Esophagus muscularis mucosa (tissue), 4 donors: ENCODE results near the gene RAD18. TPM values are rescaled to one million over a fixed set of nuclear protein-coding genes. Genes with fewer than 3 reads are reported as not detected.

Experiments
- DNase-seq: peaks from one replicate; pipeline ENCODE4 v3.0.0-alpha.2; 2017; ENCODE audit errors: extremely low spot score
- H3K27ac ChIP-seq, 4 donors: fragments of 200-600 bp; sonication (generic); replicated peaks in 1 of 4; 1 replicate in 3 of 4; 2 replicates in 1 of 4; pipeline ENCODE4 v1.5.1; 2016 to 2019; ENCODE audit warnings: mild to moderate bottlenecking in 1 of 4
- H3K27me3 ChIP-seq, 4 donors: fragments of 200-600 bp; sonication (generic); one replicate each; pipeline versions ENCODE4 v1.5.1 to v1.6.0; 2016 to 2019
- H3K36me3 ChIP-seq, 4 donors: fragments of 200-600 bp; sonication (generic); one replicate each; pipeline ENCODE4 v1.5.1; 2016 to 2019
- H3K4me1 ChIP-seq, 4 donors: fragments of 200-600 bp; sonication (generic); one replicate each; pipeline ENCODE4 v1.5.1; 2016 to 2019
- H3K4me3 ChIP-seq, 4 donors: fragments of 200-600 bp; sonication (generic); 1 replicate in 2 of 4; 2 replicates in 2 of 4; pipeline ENCODE4 v1.5.1; 2016 to 2019; ENCODE audit warnings: mild to moderate bottlenecking in 4 of 4, moderate library complexity in 1 of 4
- H3K9me3 ChIP-seq, 4 donors: fragments of 200-600 bp; sonication (generic); 1 replicate in 3 of 4; 2 replicates in 1 of 4; pipeline ENCODE4 v1.5.1; 2016 to 2019
- CTCF ChIP-seq, 3 experiments: fragments of 200-600 bp in 2 of 3; fragments of 450-650 bp in 1 of 3; sonication (generic) in 2 of 3; IDR thresholded peaks; one replicate each; pipeline ENCODE4 v1.5.1; 2017 to 2019; ENCODE audit warnings: antibody characterized with exemption in 3 of 3, mild to moderate bottlenecking in 2 of 3, moderate library complexity in 1 of 3
- EP300 ChIP-seq: sonication (generic); formaldehyde crosslinking; IDR thresholded peaks from one replicate; pipeline ENCODE4 v1.6.1; 2017; ENCODE audit warnings: antibody characterized with exemption
- POLR2A ChIP-seq: fragments of 450-650 bp; IDR thresholded peaks from one replicate; pipeline ENCODE4 v1.6.1; 2017; ENCODE audit warnings: antibody characterized with exemption, moderate library complexity, mild to moderate bottlenecking, low read depth
- POLR2AphosphoS5 ChIP-seq, 2 donors: sonication (generic); formaldehyde crosslinking; IDR thresholded peaks; one replicate each; pipeline ENCODE4 v1.6.1; 2017; ENCODE audit warnings: antibody characterized with exemption in 2 of 2
- WGBS: methylation state at CpG from one replicate; pipeline ENCODE4 v1.1.5; 2018; 5-methylcytosine and 5-hydroxymethylcytosine counted together
- intact Hi-C: fragments of 100-400 bp; cut with DNase I; formaldehyde crosslinking; loops from one replicate; pipeline ENCODE4 v1.15.1; 2023
- total RNA-seq, 4 donors: library from RNA; depleted of rRNA; stranded (reverse); fragments of >200 nt; gene quantifications; one replicate each; pipeline versions ENCODE4 v1.1.0 to v1.2.1, GENCODE V29; 2016

Gene RAD18
- total RNA-seq, 4 donors from 2014 or later: 3.4 to 6.6 (median 5.2) TPM

- H3K4me3 ChIP-seq: no peak overlapping the region
- WGBS: 85% methylated on average over 8 of the region's 8 CpGs
- no peak overlapping the region for H3K27ac ChIP-seq
- no peak for DNase-seq
- no peaks in the 10 kb centered on the region for H3K9me3 ChIP-seq
- H3K4me1 ChIP-seq: peaks cover 9 to 19% (median 17%) of the 10 kb centered on the region in 4 donors
- TF ChIP-seq POLR2AphosphoS5 (IDR thresholded peaks at IDR 0.05): no peak
- no peak for TF ChIP-seq CTCF (IDR thresholded peaks at IDR 0.05)
- TF ChIP-seq POLR2A: no peak
- TF ChIP-seq EP300: no peak
- intact Hi-C loops: no loop called here
- peaks cover 0 to 14% (median 4%) of the 10 kb centered on the region in 4 donors for H3K36me3 ChIP-seq
- H3K27me3 ChIP-seq: no peaks in the 10 kb centered on the region
Observed at GRCh38 chr3:8959668-8960067, 3.6 kb downstream of the RAD18 start.

- H3K27ac ChIP-seq: no peak overlapping the region
- peaks cover 0 to 14% (median 4%) of the 10 kb centered on the region in 4 donors for H3K36me3 ChIP-seq
- no peaks in the 10 kb centered on the region for H3K27me3 ChIP-seq
- TF ChIP-seq POLR2AphosphoS5 (IDR thresholded peaks at IDR 0.05) (no peak), EP300 (no peak), CTCF (IDR thresholded peaks at IDR 0.05) (no peak), POLR2A (no peak)
- no peaks in the 10 kb centered on the region for H3K4me1 ChIP-seq
- H3K9me3 ChIP-seq: no peaks in the 10 kb centered on the region
- intact Hi-C loops: no loop called here
- no peak for DNase-seq
- H3K4me3 ChIP-seq: no peak overlapping the region
- 90% methylated on average over 4 of the region's 4 CpGs for WGBS
Observed at GRCh38 chr3:8954938-8955763, 8.1 kb downstream of the RAD18 start.

GRCh38 chr3:8953313-8953712 is 10.0 kb downstream of the RAD18 start:
- no peak for DNase-seq
- Histone ChIP-seq H3K9me3 (no peaks in the 10 kb centered on the region), H3K36me3 (peaks cover 0 to 14% (median 4%) of the 10 kb centered on the region in 4 donors), H3K4me3 (no peak overlapping the region), H3K27ac (no peak overlapping the region), H3K27me3 (no peaks in the 10 kb centered on the region), H3K4me1 (no peaks in the 10 kb centered on the region)
- intact Hi-C loops: no loop called here
- no peak for TF ChIP-seq EP300
- TF ChIP-seq POLR2A: no peak
- TF ChIP-seq CTCF (IDR thresholded peaks at IDR 0.05): no peak
- TF ChIP-seq POLR2AphosphoS5 (IDR thresholded peaks at IDR 0.05): no peak

- no peak overlapping the region for H3K4me3 ChIP-seq
- TF ChIP-seq EP300 (no peak), POLR2A (no peak), CTCF (IDR thresholded peaks at IDR 0.05) (no peak), POLR2AphosphoS5 (IDR thresholded peaks at IDR 0.05) (no peak)
- H3K27ac ChIP-seq: no peak overlapping the region
- H3K9me3 ChIP-seq: no peaks in the 10 kb centered on the region
- peaks cover 0 to 17% (median 2%) of the 10 kb centered on the region in 4 donors for H3K36me3 ChIP-seq
- intact Hi-C loops: no loop called here
- H3K27me3 ChIP-seq: no peaks in the 10 kb centered on the region
- H3K4me1 ChIP-seq: no peaks in the 10 kb centered on the region
- no peak for DNase-seq
Observed at GRCh38 chr3:8952130-8952529, 11.1 kb downstream of the RAD18 start.
